ENCODE results near the gene SPATA17. TPM values are rescaled to one million over a fixed set of nuclear protein-coding genes. Genes with fewer than 3 reads are reported as not detected.

Gene SPATA17
- total RNA-seq, 2 donors from 2014 or later = 0.96 to 6.4 TPM

- H3K4me3 ChIP-seq = no peak overlapping the region
- no peaks in the 10 kb centered on the region for H3K9me3 ChIP-seq
- H3K4me1 ChIP-seq (replicated peaks) = no peaks in the 10 kb centered on the region
- intact Hi-C loops (cut with DNase I) = no loop called here
- TF ChIP-seq POLR2AphosphoS5 (IDR thresholded peaks at IDR 0.05) (no peak), POLR2A (IDR thresholded peaks at IDR 0.05) (no peak), CTCF (IDR thresholded peaks at IDR 0.05) (no peak)
- H3K27ac ChIP-seq = no peak overlapping the region
- 62% methylated on average over 3 of the region's 3 CpGs for WGBS
- no peak for DNase-seq (ENCODE audit: low spot score)
- H3K27me3 ChIP-seq (replicated peaks; ENCODE audit: insufficient read depth) = no peaks in the 10 kb centered on the region
- H3K36me3 ChIP-seq = no peaks in the 10 kb centered on the region
Observed at GRCh38 chr1:217910203-217910602, 279.1 kb downstream of the SPATA17 start.

GRCh38 chr1:217910791-217911320 is 279.7 kb downstream of the SPATA17 start:
- no peak for TF ChIP-seq POLR2AphosphoS5 (IDR thresholded peaks at IDR 0.05)
- TF ChIP-seq CTCF (IDR thresholded peaks at IDR 0.05) = no peak
- TF ChIP-seq POLR2A (IDR thresholded peaks at IDR 0.05) = no peak
- no peak for DNase-seq (ENCODE audit: low spot score)

GRCh38 chr1:217911908-217912307 is 280.8 kb downstream of the SPATA17 start:
- no peaks in the 10 kb centered on the region for H3K4me1 ChIP-seq (replicated peaks)
- H3K27ac ChIP-seq = no peak overlapping the region
- no peak for TF ChIP-seq POLR2AphosphoS5 (IDR thresholded peaks at IDR 0.05)
- no peak for TF ChIP-seq CTCF (IDR thresholded peaks at IDR 0.05)
- TF ChIP-seq POLR2A (IDR thresholded peaks at IDR 0.05) = no peak
- 96% methylated on average over 8 of the region's 8 CpGs for WGBS
- no peak for DNase-seq (ENCODE audit: low spot score)
- no peaks in the 10 kb centered on the region for H3K27me3 ChIP-seq (replicated peaks; ENCODE audit: insufficient read depth)
- intact Hi-C loops (cut with DNase I) = no loop called here
- H3K4me3 ChIP-seq = no peak overlapping the region
- no peaks in the 10 kb centered on the region for H3K9me3 ChIP-seq
- H3K36me3 ChIP-seq = no peaks in the 10 kb centered on the region

More at GRCh38 chr1:217910791-217911320, 279.7 kb downstream of the SPATA17 start:
- Histone ChIP-seq H3K27ac (no peak overlapping the region), H3K27me3 (replicated peaks; ENCODE audit: insufficient read depth) (no peaks in the 10 kb centered on the region), H3K9me3 (no peaks in the 10 kb centered on the region), H3K4me3 (no peak overlapping the region), H3K4me1 (replicated peaks) (no peaks in the 10 kb centered on the region), H3K36me3 (no peaks in the 10 kb centered on the region)
- intact Hi-C loops (cut with DNase I) = no loop called here
- WGBS = 85% methylated on average over 3 of the region's 3 CpGs

GRCh38 chr1:217917281-217917887 is 286.2 kb downstream of the SPATA17 start:
- H3K27ac ChIP-seq = no peak overlapping the region
- no peak overlapping the region for H3K4me3 ChIP-seq
- DNase-seq (ENCODE audit: low spot score) = no peak
- intact Hi-C loops (cut with DNase I) = no loop called here
- no peaks in the 10 kb centered on the region for H3K27me3 ChIP-seq (replicated peaks; ENCODE audit: insufficient read depth)
- 52% methylated on average over 13 of the region's 13 CpGs for WGBS
- TF ChIP-seq POLR2A (IDR thresholded peaks at IDR 0.05) = no peak
- no peak for TF ChIP-seq CTCF (IDR thresholded peaks at IDR 0.05)
- TF ChIP-seq POLR2AphosphoS5 (IDR thresholded peaks at IDR 0.05) = no peak
- H3K4me1 ChIP-seq (replicated peaks) = no peaks in the 10 kb centered on the region
- no peaks in the 10 kb centered on the region for H3K9me3 ChIP-seq
- H3K36me3 ChIP-seq = no peaks in the 10 kb centered on the region

Measured in prostate gland (tissue), 2 donors.